ENCODE data around the gene HAND2.

The HAND2 gene

GRCh38 chr4:173501592-173502150 lies 28.4 kb downstream of the HAND2 start:
- no peak for DNase-seq (ENCODE audit: low read depth)

GRCh38 chr4:173500841-173501591 lies 29.0 kb downstream of the HAND2 start:
- no peak for DNase-seq (ENCODE audit: low read depth)

GRCh38 chr4:173499658-173500535 lies 30.1 kb downstream of the HAND2 start:
- DNase-seq (ENCODE audit: low read depth) = no peak

- no peak for DNase-seq (ENCODE audit: low read depth)
These were observed 31.3 kb downstream of the HAND2 start for GRCh38 chr4:173498771-173499170.

GRCh38 chr4:173498023-173498422 lies 32.0 kb downstream of the HAND2 start:
- no peak for DNase-seq (ENCODE audit: low read depth)

- DNase-seq (ENCODE audit: low read depth) = peak; percentile 26
These were observed 35.7 kb downstream of the HAND2 start for GRCh38 chr4:173494013-173494970.

- no peak for DNase-seq (ENCODE audit: low read depth)
These were observed 37.0 kb downstream of the HAND2 start for GRCh38 chr4:173493041-173493440.

- DNase-seq (ENCODE audit: low read depth) = no peak
These were observed 37.7 kb downstream of the HAND2 start for GRCh38 chr4:173492315-173492714.

- no peak for DNase-seq (ENCODE audit: low read depth)
These were observed 39.1 kb downstream of the HAND2 start for GRCh38 chr4:173490817-173491528.

GRCh38 chr4:173490256-173490655 lies 39.8 kb downstream of the HAND2 start:
- no peak for DNase-seq (ENCODE audit: low read depth)

- DNase-seq (ENCODE audit: low read depth) = no peak
These were observed 40.5 kb downstream of the HAND2 start for GRCh38 chr4:173489514-173489913.

GRCh38 chr4:173488656-173489055 lies 41.4 kb downstream of the HAND2 start:
- no peak for DNase-seq (ENCODE audit: low read depth)

GRCh38 chr4:173488074-173488473 lies 42.0 kb downstream of the HAND2 start:
- no peak for DNase-seq (ENCODE audit: low read depth)

GRCh38 chr4:173486714-173487392 lies 43.2 kb downstream of the HAND2 start:
- DNase-seq (ENCODE audit: low read depth) = no peak

- no peak for DNase-seq (ENCODE audit: low read depth)
These were observed 44.9 kb downstream of the HAND2 start for GRCh38 chr4:173485164-173485563.

- no peak for DNase-seq (ENCODE audit: low read depth)
These were observed 47.6 kb downstream of the HAND2 start for GRCh38 chr4:173482330-173482931.

- no peak for DNase-seq (ENCODE audit: low read depth)
These were observed 51.1 kb downstream of the HAND2 start for GRCh38 chr4:173478913-173479283.

- DNase-seq (ENCODE audit: low read depth) = no peak
These were observed 51.7 kb downstream of the HAND2 start for GRCh38 chr4:173478201-173478912.

- DNase-seq (ENCODE audit: low read depth) = no peak
These were observed 53.0 kb downstream of the HAND2 start for GRCh38 chr4:173477016-173477415.

Data from stimulated activated CD8-positive, alpha-beta memory T cell treated with anti-CD3 and anti-CD28 coated beads, Interleukin-12 subunit alpha, Interleukin-12 subunit beta, amount 100 ng/mL, for 1 hour (primary cell).